ENCODE results near the gene CBFB. TPM values are rescaled to one million over a fixed set of nuclear protein-coding genes. Genes with fewer than 3 reads are reported as not detected.

Gene CBFB
- total RNA-seq, 3 donors from 2014 or later (not counting 1 experiment from before 2014, with no cell fraction given), result 96.1 to 102 (median 97.2) TPM

GRCh38 chr16:67071476-67072048 lies 42.6 kb downstream of the CBFB start:
- Histone ChIP-seq H3K27ac (ENCODE audit: low read length) (no peak overlapping the region), H3K27me3 (ENCODE audit: control insufficient read depth, insufficient read depth, low read length) (no peaks in the 10 kb centered on the region), H3K36me3 (ENCODE audit: control insufficient read depth, insufficient read depth, low read length) (peaks cover 54% of the 10 kb centered on the region), H3K4me3 (ENCODE audit: low read length) (no peak overlapping the region), H3K4me1 (ENCODE audit: control insufficient read depth, insufficient read depth, low read length) (no peaks in the 10 kb centered on the region), H3K9me3 (ENCODE audit: control insufficient read depth, insufficient read depth, low read length) (no peaks in the 10 kb centered on the region)
- 98% methylated on average over 4 of the region's 4 CpGs for WGBS (ENCODE audit: insufficient coverage)
- intact Hi-C loops (cut with micrococcal nuclease), result no loop called here
- Mint-ChIP-seq H3K27me3 (ENCODE audit: low read depth in 2 of 2) (no peaks in the 10 kb centered on the region), H3K9me3 (no peaks in the 10 kb centered on the region), H3K4me3 (no peak overlapping the region), H3K27ac (no peak overlapping the region), H3K36me3 (no peaks in the 10 kb centered on the region), H3K4me1 (peaks cover 0 to 6% of the 10 kb centered on the region in 2 donors)
- ATAC-seq (no peak), DNase-seq (no peak)
- no peak for TF ChIP-seq CTCF (IDR thresholded peaks at IDR 0.05)

- intact Hi-C loops (cut with micrococcal nuclease), result no loop called here
- H3K4me1 Mint-ChIP-seq, result peaks cover 0 to 6% of the 10 kb centered on the region in 2 donors
Measured at GRCh38 chr16:67075331-67075730, 46.4 kb downstream of the CBFB start.

DNA sequence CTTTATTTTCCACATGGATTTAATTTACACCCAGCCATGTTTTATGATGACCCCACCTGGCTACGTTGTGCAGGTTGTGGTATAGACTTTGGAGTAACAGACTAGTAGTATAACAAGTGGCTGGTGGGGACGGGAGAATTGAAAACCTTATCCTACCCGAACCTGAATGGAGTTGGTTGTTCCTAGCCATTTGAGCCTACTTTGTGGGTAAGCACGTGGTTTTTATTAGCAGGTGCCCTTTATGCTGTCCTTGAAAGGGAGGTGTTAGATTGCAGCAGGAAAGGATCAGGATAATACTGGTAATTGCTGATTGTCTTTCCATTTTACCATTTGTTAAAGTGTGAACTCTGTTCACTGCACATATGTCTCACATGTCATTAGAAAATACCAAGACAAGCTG lies 48.9 kb downstream of the CBFB start:
- no peak for TF ChIP-seq CTCF (IDR thresholded peaks at IDR 0.05)
- H3K36me3 ChIP-seq (ENCODE audit: control insufficient read depth, insufficient read depth, low read length), result peaks cover 25% of the 10 kb centered on the region
- Mint-ChIP-seq H3K4me1 (peaks cover 0 to 13% of the 10 kb centered on the region in 2 donors), H3K27me3 (ENCODE audit: low read depth in 2 of 2) (no peaks in the 10 kb centered on the region), H3K4me3 (no peak overlapping the region), H3K36me3 (no peaks in the 10 kb centered on the region), H3K27ac (no peak overlapping the region), H3K9me3 (no peaks in the 10 kb centered on the region)
- 89% methylated on average over 4 of the region's 4 CpGs for WGBS (ENCODE audit: insufficient coverage)
- H3K27ac ChIP-seq (ENCODE audit: low read length), result no peak overlapping the region
- ATAC-seq (no peak), DNase-seq (no peak)
- no peaks in the 10 kb centered on the region for H3K9me3 ChIP-seq (ENCODE audit: control insufficient read depth, insufficient read depth, low read length)
- H3K4me3 ChIP-seq (ENCODE audit: low read length), result no peak overlapping the region
- H3K27me3 ChIP-seq (ENCODE audit: control insufficient read depth, insufficient read depth, low read length), result no peaks in the 10 kb centered on the region
- intact Hi-C loops (cut with micrococcal nuclease), result no loop called here
- peaks cover 3% of the 10 kb centered on the region for H3K4me1 ChIP-seq (ENCODE audit: control insufficient read depth, insufficient read depth, low read length)

More at GRCh38 chr16:67075331-67075730, 46.4 kb downstream of the CBFB start:
- Mint-ChIP-seq H3K27me3 (ENCODE audit: low read depth in 2 of 2) (no peaks in the 10 kb centered on the region), H3K27ac (no peak overlapping the region), H3K9me3 (no peaks in the 10 kb centered on the region), H3K36me3 (no peaks in the 10 kb centered on the region), H3K4me3 (no peak overlapping the region)
- DNase-seq (no peak), ATAC-seq (no peak)
- Histone ChIP-seq H3K27ac (ENCODE audit: low read length) (no peak overlapping the region), H3K4me1 (ENCODE audit: control insufficient read depth, insufficient read depth, low read length) (no peaks in the 10 kb centered on the region), H3K9me3 (ENCODE audit: control insufficient read depth, insufficient read depth, low read length) (no peaks in the 10 kb centered on the region), H3K4me3 (ENCODE audit: low read length) (no peak overlapping the region), H3K36me3 (ENCODE audit: control insufficient read depth, insufficient read depth, low read length) (peaks cover 32% of the 10 kb centered on the region), H3K27me3 (ENCODE audit: control insufficient read depth, insufficient read depth, low read length) (no peaks in the 10 kb centered on the region)
- no CpG with 5 or more reads among the region's 2 CpGs for WGBS (ENCODE audit: insufficient coverage)
- no peak for TF ChIP-seq CTCF (IDR thresholded peaks at IDR 0.05)

GRCh38 chr16:67082100-67082499 lies 53.2 kb downstream of the CBFB start:
- no peak overlapping the region for H3K4me3 Mint-ChIP-seq
- H3K27me3 Mint-ChIP-seq (ENCODE audit: low read depth in 2 of 2), result no peaks in the 10 kb centered on the region
- H3K4me1 Mint-ChIP-seq, result peaks cover 0 to 22% of the 10 kb centered on the region in 2 donors
- no peaks in the 10 kb centered on the region for H3K36me3 Mint-ChIP-seq
- Histone ChIP-seq H3K4me1 (ENCODE audit: control insufficient read depth, insufficient read depth, low read length) (peaks cover 3% of the 10 kb centered on the region), H3K27me3 (ENCODE audit: control insufficient read depth, insufficient read depth, low read length) (no peaks in the 10 kb centered on the region), H3K9me3 (ENCODE audit: control insufficient read depth, insufficient read depth, low read length) (no peaks in the 10 kb centered on the region), H3K4me3 (ENCODE audit: low read length) (no peak overlapping the region), H3K27ac (ENCODE audit: low read length) (no peak overlapping the region), H3K36me3 (ENCODE audit: control insufficient read depth, insufficient read depth, low read length) (peaks cover 6% of the 10 kb centered on the region)
- no peaks in the 10 kb centered on the region for H3K9me3 Mint-ChIP-seq
- TF ChIP-seq CTCF (IDR thresholded peaks at IDR 0.05), result no peak
- DNase-seq, result peak in 1 of 2 donors; percentile 19
- 62% methylated on average over 4 of the region's 6 CpGs for WGBS (ENCODE audit: insufficient coverage)
- H3K27ac Mint-ChIP-seq, result no peak overlapping the region
- peak; percentile 53 to 81 (median 79) for ATAC-seq
- intact Hi-C loops (cut with micrococcal nuclease), result no loop called here
